Measurements from ENCODE around the gene RFT1. TPM values are rescaled to one million over a fixed set of nuclear protein-coding genes. Genes with fewer than 3 reads are reported as not detected.

Gene RFT1
- total and polyA plus RNA-seq, 2 of the 13 experiments (the other 11 are each of a cell fraction or from before 2014, with no cell fraction given): 23.2 to 37.0 TPM

DNA sequence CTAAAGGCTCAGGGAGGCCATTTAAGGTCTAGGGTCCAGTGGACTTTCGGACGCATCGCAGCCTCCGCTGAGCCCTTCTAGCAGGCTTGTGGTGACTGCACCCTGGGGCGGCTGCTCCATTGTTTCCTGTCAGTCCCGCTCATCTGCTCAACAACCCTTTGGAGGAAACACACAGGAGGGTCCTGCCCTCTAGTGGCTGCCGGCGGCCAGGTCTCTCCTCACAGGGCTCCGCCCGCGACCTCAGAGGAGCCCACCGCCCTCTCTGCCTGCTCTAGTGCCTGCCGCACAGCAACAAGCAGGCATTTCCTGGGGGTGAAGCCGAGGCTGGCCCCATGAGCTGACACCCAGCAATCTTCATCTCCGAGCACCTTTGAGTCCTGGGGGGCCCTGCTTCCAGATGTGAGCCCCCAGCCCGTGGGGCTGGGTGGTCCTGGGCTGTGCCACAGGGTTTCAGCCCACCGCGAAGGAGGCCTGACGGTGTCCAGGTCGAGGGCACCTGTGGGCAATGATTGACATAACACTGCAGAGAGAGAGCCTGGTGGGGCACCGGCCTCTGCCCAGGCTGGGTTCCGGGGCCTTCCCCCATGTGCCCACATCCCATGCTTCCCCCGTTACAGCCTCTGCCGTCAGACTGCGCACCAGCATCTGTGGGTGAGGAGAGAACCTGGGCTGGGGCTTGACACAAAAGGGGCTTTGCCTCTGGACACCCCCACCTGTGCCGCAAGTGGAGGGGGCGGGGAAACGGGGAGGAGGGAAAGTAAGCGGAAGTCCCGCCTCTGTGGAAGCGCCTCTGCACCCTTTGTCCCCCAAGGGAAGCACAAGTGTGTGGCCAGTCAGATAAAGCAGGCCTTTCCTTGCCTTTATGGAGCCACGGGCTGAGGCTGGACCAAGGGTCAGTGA lies 57.3 kb downstream of the RFT1 start (continued):
- TF ChIP-seq, protein P1, sequence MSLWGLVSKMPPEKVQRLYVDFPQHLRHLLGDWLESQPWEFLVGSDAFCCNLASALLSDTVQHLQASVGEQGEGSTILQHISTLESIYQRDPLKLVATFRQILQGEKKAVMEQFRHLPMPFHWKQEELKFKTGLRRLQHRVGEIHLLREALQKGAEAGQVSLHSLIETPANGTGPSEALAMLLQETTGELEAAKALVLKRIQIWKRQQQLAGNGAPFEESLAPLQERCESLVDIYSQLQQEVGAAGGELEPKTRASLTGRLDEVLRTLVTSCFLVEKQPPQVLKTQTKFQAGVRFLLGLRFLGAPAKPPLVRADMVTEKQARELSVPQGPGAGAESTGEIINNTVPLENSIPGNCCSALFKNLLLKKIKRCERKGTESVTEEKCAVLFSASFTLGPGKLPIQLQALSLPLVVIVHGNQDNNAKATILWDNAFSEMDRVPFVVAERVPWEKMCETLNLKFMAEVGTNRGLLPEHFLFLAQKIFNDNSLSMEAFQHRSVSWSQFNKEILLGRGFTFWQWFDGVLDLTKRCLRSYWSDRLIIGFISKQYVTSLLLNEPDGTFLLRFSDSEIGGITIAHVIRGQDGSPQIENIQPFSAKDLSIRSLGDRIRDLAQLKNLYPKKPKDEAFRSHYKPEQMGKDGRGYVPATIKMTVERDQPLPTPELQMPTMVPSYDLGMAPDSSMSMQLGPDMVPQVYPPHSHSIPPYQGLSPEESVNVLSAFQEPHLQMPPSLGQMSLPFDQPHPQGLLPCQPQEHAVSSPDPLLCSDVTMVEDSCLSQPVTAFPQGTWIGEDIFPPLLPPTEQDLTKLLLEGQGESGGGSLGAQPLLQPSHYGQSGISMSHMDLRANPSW (CRISPR knock-in tag; IDR thresholded peaks at IDR 0.05; ENCODE audit: borderline replicate concordance): peak; percentile 66; the same call in 1 of the 2 replicates
- TF ChIP-seq ZNF510 (CRISPR knock-in tag; IDR thresholded peaks at IDR 0.05; ENCODE audit: low read depth): 0 out of 2 replicates have a peak, but pooled peaks have one; percentile 43
- TF ChIP-seq SKI (IDR thresholded peaks at IDR 0.05; ENCODE audit: partially characterized antibody): no peak
- TF ChIP-seq HNRNPUL1 (IDR thresholded peaks at IDR 0.05; ENCODE audit: low read depth, low read length): no peak
- TF ChIP-seq, protein P2, sequence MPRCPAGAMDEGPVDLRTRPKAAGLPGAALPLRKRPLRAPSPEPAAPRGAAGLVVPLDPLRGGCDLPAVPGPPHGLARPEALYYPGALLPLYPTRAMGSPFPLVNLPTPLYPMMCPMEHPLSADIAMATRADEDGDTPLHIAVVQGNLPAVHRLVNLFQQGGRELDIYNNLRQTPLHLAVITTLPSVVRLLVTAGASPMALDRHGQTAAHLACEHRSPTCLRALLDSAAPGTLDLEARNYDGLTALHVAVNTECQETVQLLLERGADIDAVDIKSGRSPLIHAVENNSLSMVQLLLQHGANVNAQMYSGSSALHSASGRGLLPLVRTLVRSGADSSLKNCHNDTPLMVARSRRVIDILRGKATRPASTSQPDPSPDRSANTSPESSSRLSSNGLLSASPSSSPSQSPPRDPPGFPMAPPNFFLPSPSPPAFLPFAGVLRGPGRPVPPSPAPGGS (CRISPR knock-in tag; IDR thresholded peaks at IDR 0.05): no peak
- TF ChIP-seq ATF7-NPFF (CRISPR knock-in tag; IDR thresholded peaks at IDR 0.05; ENCODE audit: low read depth): no peak
- no peak for TF ChIP-seq ZSCAN9 (CRISPR knock-in tag; IDR thresholded peaks at IDR 0.05; ENCODE audit: borderline replicate concordance)
- peak; percentile 78; the same call in 1 of the 2 replicates for TF ChIP-seq ZNF501 (CRISPR knock-in tag; IDR thresholded peaks at IDR 0.05)
- TF ChIP-seq KDM5A (IDR thresholded peaks at IDR 0.05; ENCODE audit: borderline replicate concordance, low read length): peak; percentile 67
- no peak for TF ChIP-seq ZNF780A (CRISPR knock-in tag; IDR thresholded peaks at IDR 0.05)
- no peak; the same call in 1 of the 2 replicates for TF ChIP-seq CCDC6 (CRISPR knock-in tag; IDR thresholded peaks at IDR 0.05)
- TF ChIP-seq, protein P3, sequence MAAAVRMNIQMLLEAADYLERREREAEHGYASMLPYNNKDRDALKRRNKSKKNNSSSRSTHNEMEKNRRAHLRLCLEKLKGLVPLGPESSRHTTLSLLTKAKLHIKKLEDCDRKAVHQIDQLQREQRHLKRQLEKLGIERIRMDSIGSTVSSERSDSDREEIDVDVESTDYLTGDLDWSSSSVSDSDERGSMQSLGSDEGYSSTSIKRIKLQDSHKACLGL (CRISPR knock-in tag; IDR thresholded peaks at IDR 0.05): peak; percentile 50; the same call in 1 of the 2 replicates
- 0 out of 2 replicates have a peak, but pooled peaks have one; percentile 35 for TF ChIP-seq ZMAT3 (CRISPR knock-in tag; conservative IDR thresholded peaks at IDR 0.05)
- 0 out of 2 replicates have a peak, but pooled peaks have one; percentile 20 for TF ChIP-seq RARG (CRISPR knock-in tag; IDR thresholded peaks at IDR 0.05; ENCODE audit: low read depth)
- TF ChIP-seq, protein P4, sequence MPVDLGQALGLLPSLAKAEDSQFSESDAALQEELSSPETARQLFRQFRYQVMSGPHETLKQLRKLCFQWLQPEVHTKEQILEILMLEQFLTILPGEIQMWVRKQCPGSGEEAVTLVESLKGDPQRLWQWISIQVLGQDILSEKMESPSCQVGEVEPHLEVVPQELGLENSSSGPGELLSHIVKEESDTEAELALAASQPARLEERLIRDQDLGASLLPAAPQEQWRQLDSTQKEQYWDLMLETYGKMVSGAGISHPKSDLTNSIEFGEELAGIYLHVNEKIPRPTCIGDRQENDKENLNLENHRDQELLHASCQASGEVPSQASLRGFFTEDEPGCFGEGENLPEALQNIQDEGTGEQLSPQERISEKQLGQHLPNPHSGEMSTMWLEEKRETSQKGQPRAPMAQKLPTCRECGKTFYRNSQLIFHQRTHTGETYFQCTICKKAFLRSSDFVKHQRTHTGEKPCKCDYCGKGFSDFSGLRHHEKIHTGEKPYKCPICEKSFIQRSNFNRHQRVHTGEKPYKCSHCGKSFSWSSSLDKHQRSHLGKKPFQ (CRISPR knock-in tag; IDR thresholded peaks at IDR 0.05; ENCODE audit: insufficient replicate concordance): peak; percentile 88
- peak in 1 of 2 experiments; percentile 84; a peak in 2 of 4 replicates for TF ChIP-seq KLF16 (CRISPR knock-in tag; IDR thresholded peaks at IDR 0.05)
- no peak for TF ChIP-seq ZNF839 (CRISPR knock-in tag; IDR thresholded peaks at IDR 0.05; ENCODE audit: borderline replicate concordance)
- TF ChIP-seq, protein P5, sequence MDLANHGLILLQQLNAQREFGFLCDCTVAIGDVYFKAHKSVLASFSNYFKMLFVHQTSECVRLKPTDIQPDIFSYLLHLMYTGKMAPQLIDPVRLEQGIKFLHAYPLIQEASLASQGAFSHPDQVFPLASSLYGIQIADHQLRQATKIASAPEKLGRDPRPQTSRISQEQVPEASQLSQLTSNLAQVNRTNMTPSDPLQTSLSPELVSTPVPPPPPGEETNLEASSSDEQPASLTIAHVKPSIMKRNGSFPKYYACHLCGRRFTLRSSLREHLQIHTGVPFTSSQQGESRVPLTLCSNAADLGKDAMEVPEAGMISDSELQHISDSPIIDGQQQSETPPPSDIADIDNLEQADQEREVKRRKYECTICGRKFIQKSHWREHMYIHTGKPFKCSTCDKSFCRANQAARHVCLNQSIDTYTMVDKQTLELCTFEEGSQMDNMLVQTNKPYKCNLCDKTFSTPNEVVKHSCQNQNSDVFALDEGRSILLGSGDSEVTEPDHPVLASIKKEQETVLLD (CRISPR knock-in tag; IDR thresholded peaks at IDR 0.05; ENCODE audit: low read depth): no peak
- TF ChIP-seq PCBP2 (optimal IDR thresholded peaks at IDR 0.05; ENCODE audit: low read depth, low read length, poor library complexity, severe bottlenecking): no peak
- TF ChIP-seq ZNF577 (CRISPR knock-in tag; IDR thresholded peaks at IDR 0.05; ENCODE audit: borderline replicate concordance, low read depth): no peak
